Activated T-helper 1 cell treated with anti-CD3 and anti-CD28 coated beads, Interleukin-12 subunit alpha, Interleukin-12 subunit beta, Interleukin-2, Interleukin-4 antibody, amounts not matched to agents 30 ng/mL and 10 ng/mL and 1 ng/mL, durations not matched to agents 14 hours and 24 hours and 36 hours (primary cell): ENCODE data around the gene KIF5C. TPM values are rescaled to one million over a fixed set of nuclear protein-coding genes. Genes with fewer than 3 reads are reported as not detected.
A peak's percentile ranks its signal among the peaks of the same experiment; 100 is the strongest.

ENCODE experiments used
- DNase-seq: peaks from one replicate; pipeline ENCODE4 v3.0.0; 2021; ENCODE audit warnings: low spot score
- H3K27ac Mint-ChIP-seq: one replicate; pipeline ENCODE4 v1.8.0; 2021; ENCODE audit warnings: mild to moderate bottlenecking, mixed read lengths
- H3K27me3 Mint-ChIP-seq: one replicate; pipeline ENCODE4 v1.8.0; 2022; ENCODE audit warnings: mild to moderate bottlenecking, moderate library complexity, mixed read lengths; ENCODE audit not compliant: insufficient read depth
- H3K36me3 Mint-ChIP-seq: one replicate; pipeline ENCODE4 v1.8.0; 2021; ENCODE audit warnings: low read depth, mixed read lengths
- H3K4me1 Mint-ChIP-seq: one replicate; pipeline ENCODE4 v1.8.0; 2021; ENCODE audit warnings: low read depth, mixed read lengths
- H3K4me3 Mint-ChIP-seq: one replicate; pipeline ENCODE4 v1.8.0; 2021; ENCODE audit warnings: mild to moderate bottlenecking, moderate library complexity, mixed read lengths
- H3K9me3 Mint-ChIP-seq: one replicate; pipeline ENCODE4 v1.8.0; 2021; ENCODE audit warnings: mixed read lengths
- intact Hi-C: fragments of 100-400 bp; cut with micrococcal nuclease; formaldehyde crosslinking; loops from one replicate; pipeline ENCODE4 v1.15.1; 2024
- total RNA-seq: library from RNA; stranded (reverse); gene quantifications from 2 replicates; pipeline ENCODE4 v1.2.3, GENCODE V29; 2022

The KIF5C gene
- total RNA-seq, 1 donor from 2014 or later: 17.9 TPM

GRCh38 chr2:148875387-148876051 lies 492 bp downstream of the KIF5C start:
- intact Hi-C loops: loop anchor here (1.0 to 5.0 kb wide), 9 partner anchors 12 to 855 kb away; partner anchors contain the start of genes MMADHC and ORC4
- H3K27ac Mint-ChIP-seq: peak overlapping the region; percentile 70

GRCh38 chr2:148876202-148876594 lies 1.2 kb downstream of the KIF5C start:
- Mint-ChIP-seq H3K27me3 (peaks cover 14% of the 10 kb centered on the region), H3K27ac (peak overlapping the region; percentile 83)
- no peak for DNase-seq

More at GRCh38 chr2:148875387-148876051, 492 bp downstream of the KIF5C start:
- H3K9me3 Mint-ChIP-seq: peaks cover 3% of the 10 kb centered on the region
- peaks cover 15% of the 10 kb centered on the region for H3K4me1 Mint-ChIP-seq
- H3K4me3 Mint-ChIP-seq: peak overlapping the region; percentile 91
- H3K27me3 Mint-ChIP-seq: peaks cover 14% of the 10 kb centered on the region
- H3K36me3 Mint-ChIP-seq: peaks cover 7% of the 10 kb centered on the region
- no peak for DNase-seq

GRCh38 chr2:148876595-148877402 lies 1.8 kb downstream of the KIF5C start:
- Mint-ChIP-seq H3K27ac (peak overlapping the region; percentile 77), H3K4me1 (peaks cover 15% of the 10 kb centered on the region), H3K9me3 (peaks cover 9% of the 10 kb centered on the region), H3K4me3 (peak overlapping the region; percentile 91), H3K27me3 (peaks cover 14% of the 10 kb centered on the region), H3K36me3 (peaks cover 12% of the 10 kb centered on the region)
- peak; percentile 62 for DNase-seq
- intact Hi-C loops: loop anchor here (1.0 to 5.0 kb wide), 6 partner anchors 50 to 856 kb away; partner anchors contain the start of genes MMADHC and ORC4

More at GRCh38 chr2:148876202-148876594, 1.2 kb downstream of the KIF5C start:
- H3K4me3 Mint-ChIP-seq: peak overlapping the region; percentile 91
- intact Hi-C loops: loop anchor here (1.0 to 5.0 kb wide), 5 partner anchors 64 to 856 kb away; partner anchors contain the start of genes MMADHC and ORC4
- H3K4me1 Mint-ChIP-seq: peaks cover 15% of the 10 kb centered on the region
- H3K9me3 Mint-ChIP-seq: peaks cover 9% of the 10 kb centered on the region
- peaks cover 12% of the 10 kb centered on the region for H3K36me3 Mint-ChIP-seq

- Mint-ChIP-seq H3K27me3 (peaks cover 9% of the 10 kb centered on the region), H3K9me3 (peaks cover 9% of the 10 kb centered on the region), H3K4me1 (peaks cover 15% of the 10 kb centered on the region), H3K36me3 (peaks cover 12% of the 10 kb centered on the region), H3K4me3 (peak overlapping the region; percentile 91), H3K27ac (no peak overlapping the region)
- intact Hi-C loops: loop anchor here (1.0 to 5.0 kb wide), 4 partner anchors 49 to 350 kb away; no protein-coding TSS in a partner anchor
- no peak for DNase-seq
Measured at GRCh38 chr2:148877403-148877740, 2.3 kb downstream of the KIF5C start.

GRCh38 chr2:148880636-148881035 lies 5.6 kb downstream of the KIF5C start:
- H3K4me1 Mint-ChIP-seq: peaks cover 15% of the 10 kb centered on the region
- peaks cover 12% of the 10 kb centered on the region for H3K36me3 Mint-ChIP-seq
- H3K4me3 Mint-ChIP-seq: no peak overlapping the region
- H3K27me3 Mint-ChIP-seq: peaks cover 6% of the 10 kb centered on the region
- no peak for DNase-seq
- H3K9me3 Mint-ChIP-seq: peaks cover 9% of the 10 kb centered on the region
- no peak overlapping the region for H3K27ac Mint-ChIP-seq
- intact Hi-C loops: no loop called here

- DNase-seq: no peak
- Mint-ChIP-seq H3K4me3 (no peak overlapping the region), H3K27me3 (peaks cover 4% of the 10 kb centered on the region), H3K4me1 (peaks cover 11% of the 10 kb centered on the region), H3K36me3 (peaks cover 12% of the 10 kb centered on the region), H3K27ac (no peak overlapping the region), H3K9me3 (peaks cover 9% of the 10 kb centered on the region)
- intact Hi-C loops: no loop called here
Measured at GRCh38 chr2:148882051-148882450, 7.0 kb downstream of the KIF5C start.

- Mint-ChIP-seq H3K27me3 (peaks cover 14% of the 10 kb centered on the region), H3K36me3 (peaks cover 13% of the 10 kb centered on the region), H3K4me3 (no peak overlapping the region), H3K9me3 (peaks cover 9% of the 10 kb centered on the region), H3K4me1 (peaks cover 16% of the 10 kb centered on the region), H3K27ac (no peak overlapping the region)
- no peak for DNase-seq
- intact Hi-C loops: no loop called here
Measured at GRCh38 chr2:148885209-148885608, 10.2 kb downstream of the KIF5C start.

GRCh38 chr2:148885988-148886387 lies 11.0 kb downstream of the KIF5C start:
- H3K36me3 Mint-ChIP-seq: peaks cover 6% of the 10 kb centered on the region
- no peak overlapping the region for H3K4me3 Mint-ChIP-seq
- H3K27me3 Mint-ChIP-seq: peaks cover 14% of the 10 kb centered on the region
- H3K27ac Mint-ChIP-seq: no peak overlapping the region
- no peak for DNase-seq
- intact Hi-C loops: no loop called here
- H3K9me3 Mint-ChIP-seq: peaks cover 4% of the 10 kb centered on the region
- peaks cover 16% of the 10 kb centered on the region for H3K4me1 Mint-ChIP-seq

- peaks cover 9% of the 10 kb centered on the region for H3K9me3 Mint-ChIP-seq
- H3K27me3 Mint-ChIP-seq: peaks cover 14% of the 10 kb centered on the region
- H3K27ac Mint-ChIP-seq: no peak overlapping the region
- no peak for DNase-seq
- intact Hi-C loops: loop anchor here (1.0 kb wide), 1 partner anchor 12 kb away; the partner anchor contains the start of gene KIF5C
- H3K36me3 Mint-ChIP-seq: peaks cover 8% of the 10 kb centered on the region
- peaks cover 16% of the 10 kb centered on the region for H3K4me1 Mint-ChIP-seq
- H3K4me3 Mint-ChIP-seq: peak overlapping the region; percentile 74
Measured at GRCh38 chr2:148887350-148888002, 12.4 kb downstream of the KIF5C start.

GRCh38 chr2:148888003-148888501 lies 13.0 kb downstream of the KIF5C start:
- H3K4me3 Mint-ChIP-seq: peak overlapping the region; percentile 74
- peaks cover 16% of the 10 kb centered on the region for H3K4me1 Mint-ChIP-seq
- peaks cover 15% of the 10 kb centered on the region for H3K9me3 Mint-ChIP-seq
- H3K36me3 Mint-ChIP-seq: peaks cover 8% of the 10 kb centered on the region
- H3K27me3 Mint-ChIP-seq: peaks cover 14% of the 10 kb centered on the region
- no peak overlapping the region for H3K27ac Mint-ChIP-seq
- no peak for DNase-seq
- intact Hi-C loops: no loop called here

- DNase-seq: no peak
- Mint-ChIP-seq H3K9me3 (peaks cover 23% of the 10 kb centered on the region), H3K27ac (no peak overlapping the region), H3K27me3 (peaks cover 14% of the 10 kb centered on the region), H3K36me3 (peaks cover 10% of the 10 kb centered on the region), H3K4me3 (peak overlapping the region; percentile 37), H3K4me1 (peaks cover 21% of the 10 kb centered on the region)
- intact Hi-C loops: no loop called here
Measured at GRCh38 chr2:148888986-148889385, 14.0 kb downstream of the KIF5C start.

- DNase-seq: no peak
- Mint-ChIP-seq H3K36me3 (peaks cover 10% of the 10 kb centered on the region), H3K27me3 (peaks cover 2% of the 10 kb centered on the region), H3K4me1 (peaks cover 9% of the 10 kb centered on the region), H3K4me3 (no peak overlapping the region), H3K9me3 (peaks cover 23% of the 10 kb centered on the region), H3K27ac (no peak overlapping the region)
- intact Hi-C loops: loop anchor here (1.0 kb wide), 1 partner anchor 19 kb away; the partner anchor contains the start of gene KIF5C
Measured at GRCh38 chr2:148893906-148894305, 18.9 kb downstream of the KIF5C start.
